Hepatic stellate cell (primary cell): ENCODE data around the gene DAB1.

Source experiments
- DNase-seq: peaks from one replicate; pipeline ENCODE4 v3.0.0; 2011; ENCODE audit warnings: low spot score

DAB1 gene

DNA sequence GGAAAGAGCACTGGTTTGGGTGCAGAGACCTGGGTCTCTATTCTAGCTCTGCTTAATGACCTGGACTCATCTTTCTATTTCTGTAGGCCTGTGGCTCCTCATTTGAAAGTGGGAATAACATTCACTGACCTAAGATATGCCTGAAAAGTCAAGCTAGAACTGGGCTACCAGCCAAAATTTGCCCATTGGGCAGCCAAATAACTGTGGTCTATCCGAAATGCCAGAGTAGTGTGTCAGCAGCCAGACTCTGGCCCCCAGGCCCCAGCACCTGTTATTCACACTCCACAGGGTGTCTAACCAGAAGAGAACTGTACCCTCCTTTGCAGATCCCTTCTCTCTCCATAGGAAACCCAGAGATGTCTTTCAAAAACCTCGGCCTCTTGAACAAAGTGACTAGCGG lies 12.6 kb downstream of the DAB1 start:
- DNase-seq: no peak

DNA sequence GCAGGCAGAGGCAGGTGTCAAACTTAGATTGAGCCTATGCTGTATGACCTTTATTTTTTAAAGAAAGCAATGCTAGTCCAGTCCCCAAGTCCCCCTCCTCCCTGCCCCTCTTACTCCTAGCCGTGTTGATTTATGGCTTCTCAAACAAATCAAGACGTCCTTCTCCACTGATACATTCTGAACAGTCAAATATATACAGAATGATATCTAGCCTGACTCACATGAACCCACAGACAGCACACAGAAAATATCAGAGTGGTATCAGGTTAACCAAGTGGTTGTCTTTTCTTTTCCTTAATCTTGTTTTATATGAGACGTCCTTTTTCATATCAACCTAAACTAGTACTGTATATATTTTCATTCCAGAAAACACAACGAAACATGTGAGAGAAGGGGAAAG lies 13.4 kb downstream of the DAB1 start:
- no peak for DNase-seq

DNA sequence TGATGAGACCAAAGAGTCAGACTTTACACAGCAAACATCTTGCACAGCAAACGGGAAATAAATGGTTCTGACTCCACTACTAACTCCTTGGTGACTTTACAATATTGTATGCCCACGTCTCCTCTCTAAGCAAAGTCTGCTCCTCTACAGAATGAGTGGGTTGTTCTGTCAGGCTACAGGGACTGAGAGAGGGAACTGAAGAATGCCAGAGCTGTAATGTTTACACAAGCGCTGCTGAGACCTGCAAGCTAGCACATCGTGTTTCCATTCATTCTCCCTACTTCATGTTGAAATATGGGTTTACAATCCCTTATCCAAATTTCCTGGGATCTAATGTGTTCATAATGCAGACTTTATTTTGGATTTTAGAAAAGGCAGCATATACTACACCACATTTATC lies 15.9 kb downstream of the DAB1 start:
- no peak for DNase-seq

DNA sequence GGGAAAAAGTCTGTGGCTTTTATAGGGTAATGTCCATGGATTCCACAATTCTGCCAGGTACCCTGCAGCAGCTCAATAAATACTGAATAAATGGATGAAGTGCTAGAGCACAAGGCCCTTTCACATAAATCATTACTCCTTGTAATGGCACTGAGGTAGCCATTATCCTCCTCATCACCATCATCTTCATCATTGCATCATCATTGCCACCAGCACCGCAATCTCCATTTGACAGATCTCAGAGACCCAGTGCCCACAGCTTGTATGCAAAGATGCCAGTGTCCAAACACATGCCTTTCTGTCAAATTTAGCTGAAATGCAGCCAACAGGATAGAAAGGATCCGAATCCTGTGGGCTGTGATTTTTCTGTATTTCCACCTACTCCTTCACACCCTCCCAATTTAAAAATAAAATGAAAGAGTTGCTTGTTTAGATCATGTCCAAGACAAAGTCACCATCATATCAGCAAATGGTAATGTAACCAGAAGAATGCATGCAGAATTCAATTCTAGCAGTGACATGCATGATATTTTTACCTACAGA lies 17.4 kb downstream of the DAB1 start:
- no peak for DNase-seq

DNA sequence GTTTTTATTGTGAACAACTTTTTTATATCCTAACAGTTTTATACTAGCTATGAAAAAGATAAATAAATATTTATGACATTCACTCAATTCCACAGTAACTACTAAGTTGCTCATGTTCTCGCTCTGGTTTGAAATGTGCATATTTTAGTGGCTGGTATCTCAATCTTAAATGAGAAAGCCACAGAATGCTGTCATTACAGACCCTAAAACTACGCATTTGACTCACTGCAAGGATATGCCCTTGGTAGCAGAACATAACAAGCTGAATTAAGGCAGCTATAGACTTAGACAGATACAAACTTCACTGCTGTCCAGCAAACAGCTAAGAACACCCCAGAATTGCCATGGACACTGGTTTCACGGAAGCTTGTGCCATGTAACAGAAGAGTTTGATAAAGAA lies 19.0 kb downstream of the DAB1 start:
- no peak for DNase-seq

DNA sequence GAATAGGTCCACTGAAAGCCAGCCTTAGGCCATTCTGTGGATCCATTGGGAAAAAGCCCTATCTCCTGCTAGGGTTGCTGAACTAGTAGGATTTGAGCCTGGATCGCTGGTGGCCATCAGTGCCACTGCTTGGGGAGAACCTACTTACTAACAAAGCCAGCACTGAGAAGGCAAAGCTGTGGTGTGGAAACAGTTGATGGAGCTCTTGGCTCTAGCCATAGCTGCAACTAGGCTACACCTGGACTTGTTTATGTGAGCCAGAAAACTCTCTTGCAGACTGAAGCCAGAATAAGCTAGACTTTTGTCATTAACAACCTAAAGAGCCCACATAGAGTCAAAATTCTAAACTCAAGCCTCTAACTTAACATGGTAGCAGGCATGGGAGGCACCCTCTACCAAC lies 20.7 kb downstream of the DAB1 start:
- DNase-seq: no peak

DNA sequence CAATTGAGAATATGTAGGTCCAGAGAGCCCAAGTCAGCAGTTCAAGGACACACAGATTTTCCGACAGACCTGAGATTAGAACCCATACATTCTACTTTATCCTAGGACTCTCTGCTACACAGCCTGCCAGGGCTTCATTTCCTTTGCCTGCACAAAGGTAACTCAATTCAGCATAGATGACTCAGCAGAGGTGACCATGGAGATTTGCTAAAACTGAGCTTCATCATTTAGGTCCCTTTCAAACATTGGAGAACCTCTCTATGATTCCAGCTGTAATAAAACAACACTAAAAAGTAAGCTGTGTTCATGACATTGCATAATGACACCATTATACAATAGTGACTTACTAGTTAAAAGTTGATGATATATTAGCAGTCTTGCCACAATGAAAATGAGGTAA lies 22.2 kb downstream of the DAB1 start:
- DNase-seq: no peak

DNA sequence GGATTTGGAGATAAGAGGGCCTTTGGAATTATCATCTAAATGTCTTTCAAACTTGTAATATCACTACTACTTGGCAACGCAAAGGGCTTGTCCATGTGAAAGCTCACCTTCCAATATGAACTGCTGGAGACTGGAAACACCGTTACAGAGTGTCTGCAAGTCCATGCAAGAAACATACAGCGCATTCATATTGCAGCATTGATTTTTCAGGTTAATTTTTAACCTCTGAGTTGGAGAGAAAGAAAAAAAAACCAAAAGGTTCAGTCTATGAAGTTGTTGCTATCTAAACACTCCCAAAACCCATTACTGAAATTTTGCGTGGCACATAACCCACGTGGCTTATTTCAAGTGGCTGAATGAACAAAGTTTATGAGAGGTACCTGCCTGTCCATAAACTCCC lies 23.8 kb downstream of the DAB1 start:
- DNase-seq: no peak

DNA sequence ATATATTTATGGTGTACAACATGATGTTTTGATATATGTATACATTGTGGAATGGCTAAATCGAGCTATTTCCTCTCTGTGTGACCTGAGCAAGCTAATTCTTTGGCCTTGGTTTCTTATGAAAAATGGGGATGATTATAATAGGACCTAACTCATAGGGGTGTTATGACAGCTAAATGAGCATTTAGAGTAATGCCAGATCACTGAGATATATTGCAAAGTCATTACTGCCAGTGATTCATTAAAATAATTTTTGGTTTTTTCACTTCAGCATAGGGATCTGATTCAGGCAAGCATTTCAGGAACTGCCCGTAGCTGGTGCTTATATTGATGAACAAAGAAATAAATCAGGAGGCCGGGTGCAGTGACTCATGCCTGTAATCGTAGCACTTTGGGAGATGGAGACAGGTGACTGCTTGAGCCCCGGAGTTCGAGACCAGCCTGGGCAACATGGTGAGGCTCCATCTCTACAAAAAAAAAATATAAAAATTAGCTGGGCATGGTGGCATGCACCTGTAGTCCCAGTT lies 30.7 kb downstream of the DAB1 start:
- no peak for DNase-seq

DNA sequence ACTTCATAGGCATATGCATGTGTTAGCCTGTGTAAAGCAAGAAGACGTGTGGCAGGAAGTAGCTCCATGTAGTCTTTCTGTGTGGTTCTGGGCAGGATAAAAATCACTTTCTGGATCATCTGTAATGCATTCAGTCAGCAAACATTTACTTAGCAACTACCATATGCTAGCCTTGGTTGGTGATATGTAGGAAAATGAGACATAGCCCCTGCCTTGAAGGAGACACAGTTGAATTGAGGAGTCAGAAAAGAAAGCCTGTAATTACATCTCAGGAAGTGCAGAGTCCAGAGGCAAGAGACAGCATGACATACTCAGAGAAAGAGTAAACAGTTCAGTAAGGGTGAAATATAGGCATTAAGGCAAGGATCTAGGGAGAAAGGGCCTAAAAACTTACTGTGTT lies 38.5 kb downstream of the DAB1 start:
- no peak for DNase-seq

DNA sequence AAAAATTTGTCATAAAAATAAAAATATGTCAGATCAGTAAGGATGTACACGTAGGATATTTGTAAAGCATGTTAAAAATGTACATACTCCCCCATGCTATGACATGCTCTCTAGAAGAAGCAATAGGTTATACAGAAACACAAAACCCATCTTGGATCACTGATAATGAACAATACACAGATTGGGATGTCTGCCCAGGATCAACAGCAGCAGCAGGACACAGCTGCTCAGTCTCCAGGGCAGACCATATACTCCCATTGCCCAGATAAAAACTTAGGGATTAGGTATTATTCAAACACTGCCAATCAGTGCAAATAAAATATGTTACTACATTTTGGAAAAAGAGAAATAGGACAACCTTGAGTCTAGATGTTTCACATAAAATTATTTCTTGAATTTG lies 39.0 kb downstream of the DAB1 start:
- no peak for DNase-seq

DNA sequence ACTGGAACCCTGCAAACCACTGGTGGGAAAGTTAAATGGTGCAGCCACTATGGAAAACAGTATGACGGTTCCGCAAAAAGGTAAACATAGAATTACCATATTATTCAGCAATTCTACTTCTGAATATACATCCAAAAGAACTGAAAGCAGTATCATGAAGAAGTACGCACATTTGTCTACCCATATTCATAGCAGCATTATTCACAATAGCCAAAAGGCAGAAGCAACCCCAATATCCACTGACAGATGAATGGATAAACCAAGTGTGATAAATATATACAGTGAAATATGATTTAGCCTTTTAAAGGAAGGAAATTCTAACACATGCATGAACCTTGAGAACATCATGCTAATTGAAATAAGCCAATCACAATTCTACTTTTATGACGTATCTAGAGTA lies 39.6 kb downstream of the DAB1 start:
- DNase-seq: no peak

DNA sequence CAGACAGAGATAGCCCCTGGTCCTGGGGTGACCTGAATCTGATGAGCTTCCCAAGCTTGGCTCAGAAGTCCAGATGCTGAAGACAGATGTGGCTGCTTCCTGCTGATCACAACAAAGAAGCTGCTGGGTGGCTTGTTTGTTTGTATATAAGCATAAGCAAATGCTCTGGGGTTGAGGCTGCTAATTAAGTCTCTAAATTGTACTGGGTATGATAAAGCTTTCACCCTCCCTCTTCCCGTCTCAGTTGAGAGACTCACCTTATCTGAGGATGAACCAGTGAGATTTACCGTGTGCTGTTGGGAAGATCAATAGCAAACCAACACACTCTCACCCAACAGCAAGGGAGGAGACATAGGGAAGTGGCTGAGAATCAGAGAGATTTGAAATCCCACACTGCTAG lies 42.0 kb downstream of the DAB1 start:
- no peak for DNase-seq

DNA sequence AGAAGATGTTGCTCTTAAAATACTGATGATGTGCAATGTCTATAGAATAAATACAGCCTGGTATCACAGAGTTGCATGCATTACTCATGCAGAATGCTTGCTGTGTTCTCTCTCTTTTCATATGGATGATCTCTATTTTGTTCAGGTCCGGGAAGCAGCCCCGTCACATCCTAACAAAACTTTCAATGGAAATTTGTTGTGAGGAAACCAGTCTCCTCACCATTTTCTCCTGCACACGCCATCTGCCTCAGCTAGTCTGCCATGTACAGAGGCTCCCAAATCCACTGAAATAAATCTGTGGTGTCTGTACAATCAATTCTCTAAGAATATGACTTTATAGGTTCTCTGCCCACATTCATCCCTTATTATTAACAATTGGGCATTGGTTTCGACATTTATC lies 42.4 kb downstream of the DAB1 start:
- no peak for DNase-seq

DNA sequence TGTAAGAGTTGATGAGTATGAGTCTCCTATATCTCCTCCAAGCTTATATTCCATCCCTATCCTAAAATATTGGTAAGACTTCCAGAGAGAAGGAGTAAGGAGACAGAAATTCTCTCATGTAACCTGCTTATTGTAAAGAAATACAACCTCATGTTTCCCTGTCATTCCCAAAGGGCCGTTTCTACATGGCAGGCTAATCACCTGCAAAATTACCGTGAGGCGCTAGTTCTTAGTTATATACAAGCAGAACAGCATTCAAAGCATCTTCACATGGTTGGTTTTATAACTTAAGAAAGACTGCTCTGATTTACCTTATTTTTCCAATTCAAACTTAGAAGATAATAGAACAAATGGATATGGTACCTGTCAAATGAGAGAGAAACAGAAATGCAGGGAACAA lies 42.9 kb downstream of the DAB1 start:
- DNase-seq: no peak

DNA sequence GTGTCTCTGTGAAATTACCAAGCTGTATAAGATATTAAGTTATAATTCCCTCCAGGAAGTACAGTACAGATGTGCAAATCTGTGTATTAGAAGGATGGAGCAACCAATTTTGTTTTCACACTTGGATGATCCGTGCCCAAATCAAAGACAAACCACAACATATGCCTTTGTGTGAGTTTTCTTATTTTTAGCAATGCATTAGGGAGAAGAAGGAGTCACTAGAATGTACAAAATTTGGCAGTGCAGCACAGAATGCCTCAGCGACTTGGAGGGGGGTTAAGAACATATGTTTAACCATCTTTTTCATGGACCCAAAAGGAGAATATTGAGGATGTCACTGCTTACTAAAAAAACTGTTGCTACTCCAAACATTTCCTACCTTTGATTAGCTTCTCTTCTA lies 45.3 kb downstream of the DAB1 start:
- no peak for DNase-seq

DNA sequence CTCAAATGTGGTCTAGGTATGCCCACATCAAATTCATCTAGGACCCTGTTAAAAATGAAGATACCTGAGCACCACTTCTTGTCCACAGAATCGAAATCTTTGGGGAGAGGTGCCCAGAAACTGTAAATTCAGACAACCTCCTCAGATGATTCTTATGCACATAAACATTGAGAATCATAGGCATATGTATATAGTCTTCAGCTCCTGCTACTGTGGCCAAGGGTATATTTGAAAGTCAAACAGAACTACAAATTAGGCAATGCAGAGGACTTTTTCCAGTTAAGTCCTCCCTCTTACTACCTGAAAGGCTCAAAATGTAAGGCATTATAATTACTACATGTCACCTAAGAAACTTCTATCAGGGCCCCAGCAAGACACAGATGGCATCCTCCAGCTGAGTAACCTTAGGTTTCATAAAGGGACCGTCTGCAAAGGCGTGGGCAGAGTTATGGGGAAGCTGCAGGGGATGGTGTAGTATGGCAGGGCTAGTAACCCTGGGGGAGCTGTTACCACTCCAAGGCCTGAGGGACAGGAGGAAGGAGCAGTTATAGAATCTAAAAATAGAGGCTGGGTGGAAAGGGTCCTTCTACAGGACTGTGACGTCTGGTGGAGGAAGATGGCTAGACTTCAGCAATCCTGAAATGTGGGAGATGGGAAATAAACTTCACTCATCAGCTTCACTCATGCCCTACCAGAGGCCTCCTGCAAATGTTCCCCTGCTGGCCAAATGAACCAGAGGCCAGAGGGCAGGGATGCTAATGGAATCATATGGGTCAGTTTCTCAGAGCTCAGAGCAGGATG lies 46.3 kb downstream of the DAB1 start:
- no peak for DNase-seq

DNA sequence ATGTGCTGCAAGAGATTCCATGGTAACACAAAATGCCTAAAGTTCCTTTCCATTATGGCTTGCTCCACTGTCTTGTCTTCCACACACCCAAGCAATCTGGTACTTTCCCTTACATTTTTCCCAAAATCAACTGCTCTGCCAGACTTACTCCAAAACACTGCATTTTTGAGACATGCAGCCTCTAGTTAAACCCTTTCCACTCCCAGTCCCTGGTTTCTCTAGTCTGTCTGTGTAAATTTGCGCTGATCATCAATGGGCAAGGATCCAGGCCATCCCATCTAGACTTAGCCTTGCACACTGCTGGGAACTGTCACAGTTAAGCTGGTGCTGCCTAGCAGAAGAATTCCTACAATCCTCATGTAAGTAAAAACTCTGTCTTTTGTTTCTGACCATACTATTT lies 47.8 kb downstream of the DAB1 start:
- no peak for DNase-seq

DNA sequence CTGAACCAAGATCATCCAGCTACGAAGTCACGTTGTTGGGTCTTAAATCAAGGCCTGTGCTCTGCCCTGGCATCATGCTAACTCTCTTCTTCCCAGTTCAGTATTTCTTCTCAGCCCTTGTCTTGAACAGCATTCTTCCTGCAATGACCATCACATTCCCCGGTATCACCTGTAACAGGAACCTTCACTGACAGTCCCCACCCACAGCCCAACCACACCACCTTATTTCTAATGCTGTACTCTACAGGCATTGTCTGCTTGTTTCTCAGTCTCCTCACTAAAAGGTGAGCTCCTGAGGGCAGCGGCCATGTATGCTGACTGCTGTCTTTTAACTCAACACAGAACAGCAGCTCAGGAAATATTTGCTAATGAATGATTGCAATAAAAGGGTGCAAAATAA lies 54.0 kb downstream of the DAB1 start:
- DNase-seq: no peak

DNA sequence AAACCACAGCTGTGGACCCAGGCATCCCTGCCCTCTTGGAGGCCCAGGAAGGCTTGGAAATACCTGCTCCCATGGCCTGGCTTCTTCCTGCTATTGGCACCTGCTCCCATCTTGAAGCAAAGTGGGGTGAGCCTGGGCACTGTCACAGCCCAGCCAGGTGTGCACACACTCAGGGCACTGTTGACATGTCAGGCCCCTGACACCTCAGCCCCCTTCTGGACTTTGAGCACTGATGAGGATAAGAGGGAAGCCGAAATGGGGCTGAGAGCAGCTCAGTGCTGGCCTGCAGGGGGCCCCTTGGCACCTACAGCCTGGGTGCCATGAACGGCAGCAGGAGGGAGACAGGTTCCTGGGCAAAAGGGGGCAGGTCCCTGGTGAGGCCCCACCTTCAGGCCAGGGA lies 55.9 kb downstream of the DAB1 start:
- DNase-seq: no peak

DNA sequence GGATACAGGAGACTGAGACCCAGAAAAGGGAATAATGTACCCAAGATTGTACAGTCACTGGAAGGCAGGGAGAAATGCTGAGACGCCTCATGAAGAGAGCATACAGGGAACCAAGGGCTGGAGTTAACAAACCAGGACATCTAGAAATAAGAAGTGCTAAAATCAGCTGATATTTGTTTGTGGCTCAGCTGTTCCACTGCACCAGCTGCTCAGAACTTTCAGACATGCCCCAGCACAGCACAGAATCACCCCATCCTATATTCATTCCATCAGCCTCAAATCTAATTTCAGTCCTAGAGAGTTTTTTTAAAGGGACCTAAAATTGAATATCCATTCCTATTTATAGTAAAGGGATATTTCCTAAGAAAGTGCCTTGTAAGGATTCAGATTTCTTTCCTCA lies 60.2 kb downstream of the DAB1 start:
- no peak for DNase-seq

DNA sequence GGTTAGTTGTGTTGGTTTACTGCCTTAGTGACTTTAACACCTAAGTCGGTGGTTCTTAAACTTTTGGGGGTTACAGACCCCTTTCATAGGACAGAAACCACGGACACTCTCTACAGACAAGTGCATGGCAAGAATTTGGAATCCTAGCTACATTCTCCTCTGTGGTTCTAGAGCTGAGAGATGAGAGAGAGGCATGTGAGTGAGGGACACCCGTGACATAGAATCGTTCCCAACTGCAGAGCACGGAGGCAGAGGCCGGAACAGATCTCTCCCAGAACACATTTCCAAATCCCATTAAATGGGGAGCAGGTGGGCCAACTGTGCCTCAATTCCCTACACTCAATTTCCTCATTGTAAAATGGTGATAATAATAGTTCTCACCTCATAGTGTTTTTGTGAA lies 60.7 kb downstream of the DAB1 start:
- no peak for DNase-seq

DNA sequence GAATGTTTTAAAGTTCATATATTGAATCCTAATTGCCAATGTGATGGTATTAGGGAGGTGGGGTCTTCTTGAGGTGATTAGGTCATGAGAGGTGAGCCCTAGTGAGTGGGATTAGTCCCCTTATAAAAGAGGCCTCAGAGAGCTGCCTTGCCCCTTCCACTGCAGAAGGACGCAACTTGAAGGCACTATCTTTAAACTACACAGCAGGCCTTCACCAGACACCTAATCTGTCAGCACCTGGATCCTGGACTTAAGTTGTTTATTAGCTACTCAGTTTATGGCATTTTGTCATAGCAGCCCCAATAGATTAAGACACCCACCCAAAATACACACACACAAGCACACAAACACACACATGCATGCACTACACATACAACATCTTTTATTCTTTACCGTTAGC lies 61.4 kb downstream of the DAB1 start:
- no peak for DNase-seq

DNA sequence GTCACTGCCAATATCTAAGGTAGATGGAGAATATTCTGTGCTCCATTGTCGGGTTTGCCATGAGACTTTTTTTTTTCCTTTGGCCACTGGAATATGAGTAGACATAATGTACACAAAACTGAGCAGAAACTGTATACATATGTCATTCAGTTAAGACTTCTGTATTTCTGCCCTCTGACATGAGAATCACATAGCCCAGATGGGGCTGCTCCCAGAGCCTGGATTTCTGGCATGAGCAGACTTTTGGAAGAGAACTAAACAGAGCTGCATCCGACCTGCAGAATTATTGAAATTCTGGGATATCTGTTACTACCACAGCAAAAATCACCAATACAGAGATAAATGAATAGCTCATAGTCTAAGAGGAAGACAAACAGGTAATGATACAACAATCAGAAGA lies 62.3 kb downstream of the DAB1 start:
- no peak for DNase-seq
